PC-3 (cell line): ENCODE results near the gene CMTM1. TPM values are rescaled to one million over a fixed set of nuclear protein-coding genes. Genes with fewer than 3 reads are reported as not detected.

ENCODE experiments used
- ATAC-seq: fragments of 200-7000 bp; cut with Tn5 transposase; 2 replicates; pipeline ENCODE4 v1.9.1; 2020; ENCODE audit warnings: mild to moderate bottlenecking, moderate library complexity
- BruUV-seq: library from RNA; stranded (reverse); fragments of 400-500 nt; replicated peaks from 2 replicates; lab custom pipeline; 2021; lab: Mats Ljungman, UMichigan
- CTCF ChIA-PET: fragments of 300-600 bp; sonication (Branson Sonifier 250); formaldehyde crosslinking; loops from one replicate; lab custom pipeline; 2022; ENCODE audit warnings: antibody characterized with exemption; lab: Charles Lee
- POLR2A ChIA-PET: fragments of 300-600 bp; sonication (Branson Sonifier 250); formaldehyde crosslinking; loops from one replicate; lab custom pipeline; 2022; ENCODE audit warnings: antibody characterized with exemption; ENCODE audit not compliant: unreplicated experiment; lab: Charles Lee
- DNase-seq: peaks from one replicate; pipeline ENCODE4 v3.0.0-alpha.2; 2015
- H2AFZ ChIP-seq: fragments of 300-600 bp; sonication (generic); 2 replicates; pipeline ENCODE4 v1.6.0; 2016; ENCODE audit warnings: antibody characterized with exemption, low read length
- H3F3A ChIP-seq: fragments of 300-600 bp; sonication (generic); one replicate; pipeline ENCODE4 v1.6.0; 2017; ENCODE audit warnings: antibody characterized with exemption, low read length, control low read depth, mild to moderate bottlenecking; ENCODE audit not compliant: unreplicated experiment
- H3K27ac ChIP-seq: fragments of 300-600 bp; sonication (generic); 2 replicates; pipeline ENCODE4 v1.5.1; 2016; ENCODE audit warnings: mild to moderate bottlenecking, low read length
- H3K27me3 ChIP-seq: fragments of 300-600 bp; sonication (generic); 2 replicates; pipeline ENCODE4 v1.6.1; 2016; ENCODE audit warnings: low read length, mixed read lengths
- H3K36me3 ChIP-seq: fragments of 300-600 bp; sonication (generic); 2 replicates; pipeline ENCODE4 v1.6.1; 2016; ENCODE audit warnings: low read depth, mixed run types, low read length, mixed read lengths
- H3K4me1 ChIP-seq: fragments of 300-600 bp; sonication (generic); 2 replicates; pipeline ENCODE4 v1.5.1; 2016; ENCODE audit warnings: low read length; ENCODE audit not compliant: insufficient read depth
- H3K4me2 ChIP-seq: fragments of 300-600 bp; sonication (generic); 2 replicates; pipeline ENCODE4 v1.6.0; 2016; ENCODE audit warnings: low read length
- H3K4me3 ChIP-seq: fragments of 300-600 bp; sonication (generic); 2 replicates; pipeline ENCODE4 v1.5.1; 2016; ENCODE audit warnings: mild to moderate bottlenecking, low read length, mixed read lengths
- H3K79me2 ChIP-seq: fragments of 300-600 bp; sonication (generic); 2 replicates; pipeline ENCODE4 v1.6.1; 2017; ENCODE audit warnings: low read length, mixed read lengths
- H3K9ac ChIP-seq: fragments of 300-600 bp; sonication (generic); 2 replicates; pipeline ENCODE4 v1.6.0; 2016; ENCODE audit warnings: mild to moderate bottlenecking, low read length
- H3K9me2 ChIP-seq: fragments of 300-600 bp; sonication (generic); replicated peaks from 2 replicates; pipeline ENCODE4 v1.6.1; 2016; ENCODE audit warnings: mixed run types, low read length, mixed read lengths
- H3K9me3 ChIP-seq: fragments of 300-600 bp; sonication (generic); 2 replicates; pipeline ENCODE4 v1.6.1; 2016; ENCODE audit warnings: low read length, mixed read lengths
- H4K20me1 ChIP-seq: fragments of 300-600 bp; sonication (generic); 2 replicates; pipeline ENCODE4 v1.6.1; 2016; ENCODE audit warnings: low read length, mixed read lengths
- EZH2 ChIP-seq: fragments of 300-600 bp; sonication (generic); IDR thresholded peaks from one replicate; pipeline ENCODE4 v1.6.1; 2017; ENCODE audit warnings: antibody characterized with exemption, mild to moderate bottlenecking, low read length; ENCODE audit not compliant: unreplicated experiment
- EZH2phosphoT487 ChIP-seq: fragments of 300-600 bp; sonication (generic); IDR thresholded peaks from 2 replicates; pipeline ENCODE4 v1.6.1; 2018; ENCODE audit warnings: mild to moderate bottlenecking, antibody characterized with exemption, low read length, borderline replicate concordance
- intact Hi-C: fragments of 100-400 bp; cut with micrococcal nuclease; formaldehyde crosslinking; loops from 2 replicates; pipeline ENCODE4 v1.9.0; 2023
- total RNA-seq: library from RNA; depleted of rRNA; stranded (reverse); fragments of >200 nt; gene quantifications from 2 replicates; pipeline ENCODE4 v1.2.3, GENCODE V29; 2014
- TF ChIP-seq, protein P1 (sequence below): fragments of 300-600 bp; sonication (generic); conservative IDR thresholded peaks from 2 replicates; pipeline ENCODE4 v1.5.1; 2017; ENCODE audit warnings: antibody characterized with exemption, low read depth, mild to moderate bottlenecking, low read length

CMTM1 gene
- total RNA-seq, 1 experiment from 2014 or later: 1.4 TPM

DNA sequence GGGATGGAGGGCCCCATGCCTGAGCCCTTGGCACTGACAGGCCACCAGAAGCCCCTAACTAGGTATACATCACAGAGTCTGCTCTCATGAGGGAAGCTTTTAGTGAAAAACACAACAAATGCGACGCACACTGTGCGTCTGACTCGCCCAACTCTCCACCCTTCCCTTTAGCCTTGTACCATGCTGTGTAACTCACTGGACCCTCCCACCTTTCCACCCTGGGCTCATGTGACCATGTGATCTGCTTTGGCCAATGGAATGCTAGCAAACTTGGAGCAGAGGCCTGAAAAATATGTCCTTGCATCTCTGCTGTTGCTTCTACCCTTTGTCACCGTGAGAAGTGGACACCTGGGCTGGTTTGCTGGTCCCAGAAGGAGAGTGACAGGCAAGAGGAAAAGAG is 37.9 kb upstream of the CMTM1 start:
- H3K36me3 ChIP-seq: no peaks in the 10 kb centered on the region
- no peak overlapping the region for H2AFZ ChIP-seq
- H3K4me3 ChIP-seq: no peak overlapping the region
- H4K20me1 ChIP-seq: no peaks in the 10 kb centered on the region
- H3K79me2 ChIP-seq: no peaks in the 10 kb centered on the region
- H3K9me3 ChIP-seq: no peaks in the 10 kb centered on the region
- H3K27me3 ChIP-seq: no peaks in the 10 kb centered on the region
- ChIA-PET CTCF (no interaction called here), POLR2A (no interaction called here)
- no peak overlapping the region for H3K4me2 ChIP-seq
- BruUV-seq: no TSS peak
- no peaks in the 10 kb centered on the region for H3K9me2 ChIP-seq
- H3F3A ChIP-seq: no peaks in the 10 kb centered on the region
- TF ChIP-seq EZH2phosphoT487 (no peak), EZH2 (no peak)
- TF ChIP-seq, protein P1, sequence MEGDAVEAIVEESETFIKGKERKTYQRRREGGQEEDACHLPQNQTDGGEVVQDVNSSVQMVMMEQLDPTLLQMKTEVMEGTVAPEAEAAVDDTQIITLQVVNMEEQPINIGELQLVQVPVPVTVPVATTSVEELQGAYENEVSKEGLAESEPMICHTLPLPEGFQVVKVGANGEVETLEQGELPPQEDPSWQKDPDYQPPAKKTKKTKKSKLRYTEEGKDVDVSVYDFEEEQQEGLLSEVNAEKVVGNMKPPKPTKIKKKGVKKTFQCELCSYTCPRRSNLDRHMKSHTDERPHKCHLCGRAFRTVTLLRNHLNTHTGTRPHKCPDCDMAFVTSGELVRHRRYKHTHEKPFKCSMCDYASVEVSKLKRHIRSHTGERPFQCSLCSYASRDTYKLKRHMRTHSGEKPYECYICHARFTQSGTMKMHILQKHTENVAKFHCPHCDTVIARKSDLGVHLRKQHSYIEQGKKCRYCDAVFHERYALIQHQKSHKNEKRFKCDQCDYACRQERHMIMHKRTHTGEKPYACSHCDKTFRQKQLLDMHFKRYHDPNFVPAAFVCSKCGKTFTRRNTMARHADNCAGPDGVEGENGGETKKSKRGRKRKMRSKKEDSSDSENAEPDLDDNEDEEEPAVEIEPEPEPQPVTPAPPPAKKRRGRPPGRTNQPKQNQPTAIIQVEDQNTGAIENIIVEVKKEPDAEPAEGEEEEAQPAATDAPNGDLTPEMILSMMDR: no peak
- no peaks in the 10 kb centered on the region for H3K4me1 ChIP-seq
- H3K27ac ChIP-seq: no peak overlapping the region
- intact Hi-C loops: no loop called here
- ATAC-seq (no peak), DNase-seq (no peak)
- no peak overlapping the region for H3K9ac ChIP-seq

DNA sequence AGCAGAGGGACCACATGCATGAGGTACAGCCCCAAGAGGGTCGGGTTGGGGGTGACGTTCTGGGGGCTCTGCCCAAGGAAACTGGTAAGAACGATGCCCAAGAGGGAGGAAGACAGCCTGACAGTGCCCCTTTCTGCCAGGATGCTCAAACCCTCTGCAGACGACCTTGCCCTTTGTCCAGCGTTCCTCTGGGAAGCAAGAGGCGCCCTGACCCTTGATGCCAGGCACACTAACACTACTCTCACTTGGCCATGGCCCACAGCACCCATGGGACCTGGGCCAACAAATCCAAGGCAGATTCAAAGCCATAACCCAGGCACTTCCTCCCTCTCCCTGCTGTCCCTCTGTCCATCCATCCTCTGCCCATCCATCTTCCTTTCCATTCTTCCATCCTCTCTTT is 36.8 kb upstream of the CMTM1 start:
- H3K9ac ChIP-seq: no peak overlapping the region
- H4K20me1 ChIP-seq: no peaks in the 10 kb centered on the region
- H3F3A ChIP-seq: no peaks in the 10 kb centered on the region
- ChIA-PET CTCF (no interaction called here), POLR2A (no interaction called here)
- DNase-seq (no peak), ATAC-seq (no peak)
- H3K27ac ChIP-seq: no peak overlapping the region
- no peaks in the 10 kb centered on the region for H3K36me3 ChIP-seq
- H3K4me2 ChIP-seq: no peak overlapping the region
- no peak for TF ChIP-seq EZH2phosphoT487
- TF ChIP-seq, protein P1: no peak
- TF ChIP-seq EZH2: no peak
- BruUV-seq: no TSS peak
- H3K79me2 ChIP-seq: no peaks in the 10 kb centered on the region
- H3K4me3 ChIP-seq: no peak overlapping the region
- intact Hi-C loops: no loop called here
- no peaks in the 10 kb centered on the region for H3K9me3 ChIP-seq
- no peaks in the 10 kb centered on the region for H3K27me3 ChIP-seq
- H2AFZ ChIP-seq: no peak overlapping the region
- H3K4me1 ChIP-seq: no peaks in the 10 kb centered on the region
- H3K9me2 ChIP-seq: no peaks in the 10 kb centered on the region

DNA sequence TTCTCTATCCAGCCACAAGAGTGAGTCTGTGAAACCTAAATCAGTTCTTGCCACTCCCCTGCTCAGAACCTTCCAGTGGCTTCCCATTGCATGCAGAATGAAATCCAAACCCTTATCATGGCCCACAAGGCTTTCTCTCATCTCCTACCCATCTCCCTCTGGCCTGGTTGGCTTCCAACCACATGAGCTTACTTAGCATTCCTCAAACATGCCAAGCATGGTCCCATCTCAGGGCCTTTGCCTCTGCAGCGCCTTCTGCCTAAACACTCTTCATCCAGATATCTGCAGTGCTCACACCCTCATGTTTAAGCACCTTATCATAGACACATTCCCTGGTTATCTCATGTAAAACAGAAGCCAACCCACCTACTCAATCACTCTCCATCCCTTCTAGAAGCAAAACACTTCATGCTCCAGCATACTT is 31.9 kb upstream of the CMTM1 start:
- no peaks in the 10 kb centered on the region for H3K36me3 ChIP-seq
- DNase-seq: no peak
- H2AFZ ChIP-seq: no peak overlapping the region
- no peak overlapping the region for H3K9ac ChIP-seq
- no peaks in the 10 kb centered on the region for H3K79me2 ChIP-seq
- ChIA-PET POLR2A (no interaction called here), CTCF (no interaction called here)
- H3K4me3 ChIP-seq: no peak overlapping the region
- no peaks in the 10 kb centered on the region for H3K9me2 ChIP-seq
- no peaks in the 10 kb centered on the region for H3K4me1 ChIP-seq
- no peaks in the 10 kb centered on the region for H3F3A ChIP-seq
- intact Hi-C loops: no loop called here
- no TSS peak for BruUV-seq
- no peaks in the 10 kb centered on the region for H3K27me3 ChIP-seq
- no peak for TF ChIP-seq EZH2phosphoT487
- TF ChIP-seq, protein P1: no peak
- no peak for TF ChIP-seq EZH2
- no peak overlapping the region for H3K27ac ChIP-seq
- no peak overlapping the region for H3K4me2 ChIP-seq
- ATAC-seq: no peak
- H4K20me1 ChIP-seq: no peaks in the 10 kb centered on the region
- no peaks in the 10 kb centered on the region for H3K9me3 ChIP-seq
